COLO668 (cell line): Measurements from ENCODE around the gene LASP1.
A peak's percentile ranks its signal among the peaks of the same experiment; 100 is the strongest.

Experiments used
- DNase-seq: peaks from one replicate; lab custom pipeline; 2025; ENCODE audit not compliant: unreplicated experiment; lab: John Stamatoyannopoulos, UW

LASP1 gene

GRCh38 chr17:38868817-38869525 is 887 bp upstream of the LASP1 start:
- peak; percentile 72 for DNase-seq

- peak; percentile 48 for DNase-seq
These were observed 654 bp downstream of the LASP1 start for GRCh38 chr17:38870259-38871165.

GRCh38 chr17:38871247-38872015 is 1.6 kb downstream of the LASP1 start:
- DNase-seq = peak; percentile 56

- DNase-seq = no peak
These were observed 2.2 kb downstream of the LASP1 start for GRCh38 chr17:38872027-38872511.

- DNase-seq = peak; percentile 2
These were observed 3.0 kb downstream of the LASP1 start for GRCh38 chr17:38872671-38873385.

- DNase-seq = peak; percentile 6
These were observed 4.0 kb downstream of the LASP1 start for GRCh38 chr17:38873640-38874380.

- DNase-seq = no peak
These were observed 4.9 kb downstream of the LASP1 start for GRCh38 chr17:38874505-38875400.

- DNase-seq = no peak
These were observed 5.7 kb downstream of the LASP1 start for GRCh38 chr17:38875477-38876075.

- peak; percentile 14 for DNase-seq
These were observed 7.4 kb downstream of the LASP1 start for GRCh38 chr17:38877130-38877851.

- DNase-seq = no peak
These were observed 10.2 kb downstream of the LASP1 start for GRCh38 chr17:38879878-38880665.

- DNase-seq = no peak
These were observed 11.8 kb downstream of the LASP1 start for GRCh38 chr17:38881600-38882191.

- no peak for DNase-seq
These were observed 13.0 kb downstream of the LASP1 start for GRCh38 chr17:38882870-38883269.

- no peak for DNase-seq
These were observed 14.0 kb downstream of the LASP1 start for GRCh38 chr17:38883592-38884526.

- DNase-seq = no peak
These were observed 15.3 kb downstream of the LASP1 start for GRCh38 chr17:38885044-38885727.
